Gastrocnemius medialis (tissue), 4 donors: ENCODE data around the gene PHF11.

ENCODE experiments used
- CTCF ChIP-seq, 5 experiments: fragments of 450-650 bp in 3 of 5; fragments of 200-600 bp in 2 of 5; sonication (generic) in 2 of 5; IDR thresholded peaks in 4 of 5; conservative IDR thresholded peaks in 1 of 5; 1 replicate in 4 of 5; 2 replicates in 1 of 5; pipeline ENCODE4 v1.5.1; 2016 to 2019; ENCODE audit warnings: antibody characterized with exemption in 5 of 5, mild to moderate bottlenecking in 3 of 5, moderate library complexity in 3 of 5
- POLR2A ChIP-seq, 2 donors: fragments of 450-650 bp; IDR thresholded peaks; one replicate each; pipeline ENCODE4 v1.6.1; 2017; ENCODE audit warnings: antibody characterized with exemption in 2 of 2, mild to moderate bottlenecking in 2 of 2, moderate library complexity in 2 of 2

GRCh38 chr13:49466292-49466838, 29.4 kb upstream of the PHF11 start:
- TF ChIP-seq POLR2A (IDR thresholded peaks at IDR 0.05) = no peak
- TF ChIP-seq CTCF (IDR thresholded peaks at IDR 0.05 in 4 of 5, conservative IDR thresholded peaks at IDR 0.05 in 1 of 5) = no peak
